Cardiac fibroblast (primary cell): ENCODE measurements around the gene DNM3.
"Not testable (repeated sequence)": the region's sequence is repeated elsewhere in the genome, so short reads cannot be mapped to it uniquely, and the experiment has no call there.

Source experiments
- DNase-seq, 2 donors: peaks; one replicate each; pipeline versions ENCODE4 v3.0.0 to v3.0.0-alpha.2; 2010; ENCODE audit warnings: low read depth in 2 of 2
- H3K4me3 ChIP-seq, 2 donors: replicated peaks in 1 of 2; 1 replicate in 1 of 2; 2 replicates in 1 of 2; pipeline ENCODE4 v1.5.1; 2011; ENCODE audit warnings: low read depth in 2 of 2, low read length in 2 of 2, mild to moderate bottlenecking in 2 of 2, moderate library complexity in 1 of 2
- TF ChIP-seq, protein P1 (sequence below): IDR thresholded peaks from one replicate; pipeline ENCODE4 v1.5.1; 2011; ENCODE audit warnings: low read depth, mild to moderate bottlenecking, low read length, inconsistent platforms

Gene DNM3

DNA sequence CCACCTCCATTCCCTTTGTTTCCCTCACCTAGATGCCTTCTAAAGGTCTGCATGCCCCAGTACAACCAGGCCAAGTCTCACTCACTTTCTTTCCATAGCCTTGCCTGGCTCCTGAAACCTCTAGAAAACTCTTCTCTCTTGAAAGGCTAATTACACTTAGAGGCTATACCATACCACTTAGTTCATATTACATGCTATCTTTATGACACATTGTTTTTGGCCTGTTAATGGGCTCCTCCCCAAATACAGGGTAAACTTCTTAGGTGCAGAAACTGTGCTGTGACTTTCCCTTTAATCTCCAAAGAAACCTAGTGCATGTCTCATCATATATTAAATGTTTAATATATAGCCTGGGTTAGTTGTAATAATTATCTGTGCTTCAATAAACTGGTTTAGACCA is 522.6 kb downstream of the DNM3 start:
- TF ChIP-seq, protein P1, sequence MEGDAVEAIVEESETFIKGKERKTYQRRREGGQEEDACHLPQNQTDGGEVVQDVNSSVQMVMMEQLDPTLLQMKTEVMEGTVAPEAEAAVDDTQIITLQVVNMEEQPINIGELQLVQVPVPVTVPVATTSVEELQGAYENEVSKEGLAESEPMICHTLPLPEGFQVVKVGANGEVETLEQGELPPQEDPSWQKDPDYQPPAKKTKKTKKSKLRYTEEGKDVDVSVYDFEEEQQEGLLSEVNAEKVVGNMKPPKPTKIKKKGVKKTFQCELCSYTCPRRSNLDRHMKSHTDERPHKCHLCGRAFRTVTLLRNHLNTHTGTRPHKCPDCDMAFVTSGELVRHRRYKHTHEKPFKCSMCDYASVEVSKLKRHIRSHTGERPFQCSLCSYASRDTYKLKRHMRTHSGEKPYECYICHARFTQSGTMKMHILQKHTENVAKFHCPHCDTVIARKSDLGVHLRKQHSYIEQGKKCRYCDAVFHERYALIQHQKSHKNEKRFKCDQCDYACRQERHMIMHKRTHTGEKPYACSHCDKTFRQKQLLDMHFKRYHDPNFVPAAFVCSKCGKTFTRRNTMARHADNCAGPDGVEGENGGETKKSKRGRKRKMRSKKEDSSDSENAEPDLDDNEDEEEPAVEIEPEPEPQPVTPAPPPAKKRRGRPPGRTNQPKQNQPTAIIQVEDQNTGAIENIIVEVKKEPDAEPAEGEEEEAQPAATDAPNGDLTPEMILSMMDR = no peak

DNA sequence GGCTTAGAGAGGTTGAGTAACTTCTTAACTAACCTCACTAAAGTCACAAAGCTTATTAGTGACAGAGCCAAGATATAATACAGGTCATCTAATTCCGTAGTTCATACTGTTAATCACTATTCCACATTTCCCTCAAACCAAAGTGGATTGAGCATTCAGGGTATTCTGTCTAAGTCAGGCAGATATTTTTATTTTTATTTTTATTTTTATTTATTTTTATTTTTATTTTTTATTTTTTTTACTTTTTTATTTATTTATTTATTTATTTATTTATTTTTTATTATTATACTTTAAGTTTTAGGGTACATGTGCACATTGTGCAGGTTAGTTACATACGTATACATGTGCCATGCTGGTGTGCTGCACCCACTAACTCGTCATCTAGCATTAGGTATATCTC is 530.3 kb downstream of the DNM3 start:
- not testable (repeated sequence) for H3K4me3 ChIP-seq, DNase-seq

More for the DNA sequence above, 522.6 kb downstream of the DNM3 start:
- no peak overlapping the region for H3K4me3 ChIP-seq
- no peak for DNase-seq

DNA sequence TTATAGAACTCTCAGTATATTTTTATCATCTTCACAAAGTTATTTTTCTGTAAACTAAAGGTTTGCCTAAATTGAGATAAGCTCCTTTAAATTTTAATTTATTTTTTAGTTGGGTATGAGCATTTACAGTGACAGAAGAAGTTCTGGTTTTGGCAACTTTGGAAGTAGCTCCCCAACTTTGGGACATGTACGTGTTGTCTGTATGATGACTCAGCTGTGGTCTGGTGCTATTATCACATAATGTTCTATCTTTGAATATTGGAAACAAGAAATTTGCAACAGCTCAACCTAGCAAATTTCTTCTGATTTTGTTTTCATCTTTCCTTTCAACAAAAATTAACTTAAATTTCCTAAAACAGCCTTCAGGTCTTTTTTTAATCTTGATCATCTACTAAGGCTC is 532.6 kb downstream of the DNM3 start:
- DNase-seq = peak; percentile 35 to 66
- TF ChIP-seq, protein P1 = no peak
- no peak overlapping the region for H3K4me3 ChIP-seq

DNA sequence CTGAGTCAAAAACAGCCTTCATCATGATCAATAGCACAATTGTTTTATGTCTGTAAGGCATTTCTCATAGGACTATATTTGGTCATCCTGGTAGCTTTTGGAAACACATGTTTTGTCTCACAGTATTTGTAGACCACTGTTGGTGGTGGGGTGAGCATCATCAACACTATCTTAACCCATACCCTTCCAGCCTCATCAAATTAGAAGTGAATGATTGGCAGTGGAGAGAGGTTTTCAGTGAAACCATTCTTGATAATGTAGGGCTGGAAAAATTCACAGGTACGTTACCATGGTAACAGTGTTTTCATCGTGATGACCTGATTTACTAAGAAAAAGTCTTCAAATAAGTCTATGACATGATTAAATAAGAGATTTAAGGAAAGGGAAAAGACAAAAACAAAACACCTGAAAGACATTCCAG is 533.9 kb downstream of the DNM3 start:
- H3K4me3 ChIP-seq = no peak overlapping the region
- no peak for DNase-seq
- TF ChIP-seq, protein P1 = no peak

DNA sequence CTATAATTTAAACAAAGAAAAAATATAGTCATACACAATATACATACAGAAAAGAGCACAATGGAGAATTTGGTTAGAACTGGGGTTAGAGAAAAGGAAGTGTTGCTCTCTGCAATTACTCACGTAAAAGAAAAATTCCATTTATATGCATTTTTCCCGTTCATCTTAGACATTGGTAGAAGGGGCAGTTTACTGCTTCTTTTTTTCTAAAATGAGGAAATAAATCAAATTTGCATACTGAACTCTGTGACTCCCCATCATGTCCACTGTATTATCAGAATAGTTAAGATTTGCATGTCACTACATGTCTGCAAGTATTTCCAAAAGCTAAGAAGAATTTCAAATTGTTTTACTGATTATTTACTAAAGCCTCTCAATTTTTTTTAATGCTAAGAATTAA is 535.1 kb downstream of the DNM3 start:
- no peak overlapping the region for H3K4me3 ChIP-seq
- no peak for DNase-seq
- TF ChIP-seq, protein P1 = no peak

DNA sequence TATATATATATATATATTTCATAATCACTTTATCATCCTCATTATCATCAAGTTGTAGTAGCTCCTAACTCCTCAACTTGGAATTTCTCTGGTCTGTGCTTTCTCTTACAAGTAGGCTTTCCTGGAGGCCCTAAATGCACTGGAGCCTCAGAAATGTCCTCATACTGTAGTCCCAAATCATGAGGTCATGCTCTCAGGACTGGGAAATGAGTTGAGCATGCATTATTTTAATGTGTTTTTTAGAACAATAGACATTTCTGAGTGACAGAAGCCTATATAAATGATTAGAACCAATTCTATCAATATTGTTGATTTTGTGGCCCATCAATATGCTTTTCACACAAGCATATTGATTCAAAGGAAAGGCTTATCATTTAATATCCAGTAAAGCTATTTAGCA is 536.3 kb downstream of the DNM3 start:
- DNase-seq = no peak
- no peak overlapping the region for H3K4me3 ChIP-seq
- TF ChIP-seq, protein P1 = no peak

DNA sequence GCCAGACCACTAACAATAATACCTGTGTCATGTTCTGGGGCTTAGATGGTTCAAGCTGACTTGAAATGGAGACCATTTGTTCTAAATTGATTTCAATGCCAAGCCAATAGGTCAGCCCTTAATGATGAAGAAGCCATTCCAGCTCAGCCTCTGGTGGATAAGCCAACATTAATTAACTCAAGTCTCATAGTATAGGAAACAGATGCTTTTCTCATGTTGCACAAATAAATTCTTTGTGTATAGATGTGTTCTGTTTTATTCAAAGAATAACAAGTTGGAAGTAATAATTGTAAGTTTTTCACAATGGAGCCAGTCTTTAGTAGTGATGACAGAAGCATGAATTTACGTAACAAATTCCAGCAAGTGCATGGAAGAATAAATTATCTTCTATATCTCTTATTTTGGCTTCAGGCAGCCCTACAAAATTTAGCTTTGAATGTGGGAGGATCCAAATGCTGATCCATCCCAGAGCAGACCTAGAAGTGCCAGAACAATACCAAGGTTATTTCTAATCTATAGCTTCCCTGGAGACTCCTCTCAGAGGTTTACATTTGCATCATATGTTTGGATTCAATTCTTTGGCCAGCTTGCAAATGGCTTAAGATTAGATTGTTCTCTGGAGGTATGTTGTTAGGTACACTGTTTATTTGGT is 536.9 kb downstream of the DNM3 start:
- no peak for DNase-seq
- no peak overlapping the region for H3K4me3 ChIP-seq

More for the DNA sequence above, 536.9 kb downstream of the DNM3 start:
- TF ChIP-seq, protein P1 = no peak
